ENCODE results near the gene SRSF2. TPM values are rescaled to one million over a fixed set of nuclear protein-coding genes. Genes with fewer than 3 reads are reported as not detected.
"Not testable (repeated sequence)": the region's sequence is repeated elsewhere in the genome, so short reads cannot be mapped to it uniquely, and the experiment has no call there.

The SRSF2 gene
- polyA plus RNA-seq, 2 of the 4 experiments (the other 2 are of a cell fraction) = 338 to 412 TPM

DNA sequence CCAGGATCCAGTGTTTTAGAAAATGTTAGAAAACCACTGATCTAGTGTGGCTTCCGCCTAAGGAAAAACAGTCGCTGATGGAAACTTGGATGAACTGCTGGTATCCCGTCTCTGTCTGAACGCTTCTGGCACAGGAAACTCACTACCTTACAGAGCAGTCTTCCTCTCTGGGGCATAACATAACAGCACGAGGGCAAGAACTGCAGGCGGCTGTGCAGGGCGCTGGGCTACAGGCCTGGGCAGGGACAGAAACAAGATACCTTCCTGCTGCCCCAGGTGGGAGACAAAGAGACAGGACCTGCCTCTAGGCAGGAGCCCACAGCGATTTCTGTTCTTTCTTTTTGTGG, 36.9 kb downstream of the SRSF2 start:
- TF ChIP-seq, protein P1, sequence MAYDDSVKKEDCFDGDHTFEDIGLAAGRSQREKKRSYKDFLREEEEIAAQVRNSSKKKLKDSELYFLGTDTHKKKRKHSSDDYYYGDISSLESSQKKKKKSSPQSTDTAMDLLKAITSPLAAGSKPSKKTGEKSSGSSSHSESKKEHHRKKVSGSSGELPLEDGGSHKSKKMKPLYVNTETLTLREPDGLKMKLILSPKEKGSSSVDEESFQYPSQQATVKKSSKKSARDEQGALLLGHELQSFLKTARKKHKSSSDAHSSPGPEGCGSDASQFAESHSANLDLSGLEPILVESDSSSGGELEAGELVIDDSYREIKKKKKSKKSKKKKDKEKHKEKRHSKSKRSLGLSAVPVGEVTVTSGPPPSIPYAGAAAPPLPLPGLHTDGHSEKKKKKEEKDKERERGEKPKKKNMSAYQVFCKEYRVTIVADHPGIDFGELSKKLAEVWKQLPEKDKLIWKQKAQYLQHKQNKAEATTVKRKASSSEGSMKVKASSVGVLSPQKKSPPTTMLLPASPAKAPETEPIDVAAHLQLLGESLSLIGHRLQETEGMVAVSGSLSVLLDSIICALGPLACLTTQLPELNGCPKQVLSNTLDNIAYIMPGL (CRISPR knock-in tag; IDR thresholded peaks at IDR 0.05; ENCODE audit: borderline replicate concordance) = no peak
- no peak for TF ChIP-seq FOSB (CRISPR knock-in tag; IDR thresholded peaks at IDR 0.05)
- TF ChIP-seq TP53 (CRISPR knock-in tag; IDR thresholded peaks at IDR 0.05) = no peak
- TF ChIP-seq HOXB5 (CRISPR knock-in tag; IDR thresholded peaks at IDR 0.05) = no peak
- no peak for TF ChIP-seq RAD21 (conservative IDR thresholded peaks at IDR 0.05 in 1 of 2, IDR thresholded peaks at IDR 0.05 in 1 of 2)
- no peak for TF ChIP-seq KDM1A (IDR thresholded peaks at IDR 0.05; ENCODE audit: low read depth)
- no peak for TF ChIP-seq ATOH8 (CRISPR knock-in tag; IDR thresholded peaks at IDR 0.05; ENCODE audit: low read depth)
- no peak for TF ChIP-seq ELK1 (IDR thresholded peaks at IDR 0.05; ENCODE audit: low read depth, low read length)
- TF ChIP-seq, protein P2, sequence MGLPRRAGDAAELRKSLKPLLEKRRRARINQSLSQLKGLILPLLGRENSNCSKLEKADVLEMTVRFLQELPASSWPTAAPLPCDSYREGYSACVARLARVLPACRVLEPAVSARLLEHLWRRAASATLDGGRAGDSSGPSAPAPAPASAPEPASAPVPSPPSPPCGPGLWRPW (IDR thresholded peaks at IDR 0.05) = no peak
- no peak for TF ChIP-seq HDAC2 (IDR thresholded peaks at IDR 0.05)
- CTCF ChIA-PET = interaction anchor here (20.1 kb wide), 1 partner anchor 14 kb away, joined by 456 read pairs; the partner anchor contains the start of genes JMJD6, METTL23 and MXRA7
- POLR2A ChIA-PET = no interaction called here
- Histone ChIP-seq H3K4me1 (no peaks in the 10 kb centered on the region), H3K4me2 (no peak overlapping the region), H3K9me3 (no peaks in the 10 kb centered on the region), H3K27ac (no peak overlapping the region), H3K4me3 (no peak overlapping the region)
- FAIRE-seq (no peak), DNase-seq (ENCODE audit: low read depth in 1 of 2, low spot score in 1 of 2) (no peak), ATAC-seq (no peak)
- WGBS (ENCODE audit: missing lambda C conversion rate) = 92% methylated on average over 8 of the region's 8 CpGs

DNA sequence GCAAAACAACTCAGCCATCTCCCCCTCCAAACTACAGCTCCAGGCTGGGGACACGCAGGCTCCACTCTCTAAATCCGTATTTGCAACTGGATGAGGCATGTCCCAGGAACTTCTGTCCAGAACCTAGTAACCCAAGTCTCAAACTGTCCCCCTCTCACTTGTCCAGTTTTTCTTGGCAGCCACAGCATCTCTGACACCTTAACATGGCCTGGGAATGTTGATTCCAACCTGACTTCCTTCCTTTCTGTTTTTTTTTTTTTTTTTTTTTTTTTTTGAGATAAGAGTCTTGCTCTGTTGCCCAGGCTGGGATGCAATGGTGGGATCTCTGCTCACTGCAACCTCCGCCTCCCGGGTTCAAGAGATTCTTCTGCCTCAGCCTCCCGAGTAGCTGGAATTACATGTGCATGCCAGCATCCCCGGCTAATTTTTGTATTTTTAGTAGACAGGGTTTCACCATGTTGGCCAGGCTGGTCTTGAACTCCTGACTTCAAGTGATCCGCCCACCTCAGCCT, 38.6 kb downstream of the SRSF2 start:
- not testable (repeated sequence) for FAIRE-seq, ATAC-seq
- WGBS (ENCODE audit: missing lambda C conversion rate) = 80% methylated on average over 7 of the region's 7 CpGs

GRCh38 chr17:76697702-76698465, 39.2 kb downstream of the SRSF2 start:
- H3K27ac ChIP-seq = no peak overlapping the region
- TF ChIP-seq ZFP36 (IDR thresholded peaks at IDR 0.05; ENCODE audit: borderline replicate concordance, partially characterized antibody) (no peak), HEYL (CRISPR knock-in tag; IDR thresholded peaks at IDR 0.05) (no peak), HOXB13 (CRISPR knock-in tag; IDR thresholded peaks at IDR 0.05; ENCODE audit: low read depth) (no peak), FOSB (CRISPR knock-in tag; IDR thresholded peaks at IDR 0.05) (no peak), MYC (IDR thresholded peaks at IDR 0.05; ENCODE audit: borderline replicate concordance, low read length) (no peak), EHF (CRISPR knock-in tag; IDR thresholded peaks at IDR 0.05) (no peak), NPAS2 (CRISPR knock-in tag; IDR thresholded peaks at IDR 0.05; ENCODE audit: borderline replicate concordance) (no peak), CHD2 (IDR thresholded peaks at IDR 0.05; ENCODE audit: low read length, partially characterized antibody) (no peak), NR3C1 (IDR thresholded peaks at IDR 0.05) (no peak), HOXB5 (CRISPR knock-in tag; IDR thresholded peaks at IDR 0.05) (no peak), SREBF2 (IDR thresholded peaks at IDR 0.05) (no peak)
- TF ChIP-seq, protein P3, sequence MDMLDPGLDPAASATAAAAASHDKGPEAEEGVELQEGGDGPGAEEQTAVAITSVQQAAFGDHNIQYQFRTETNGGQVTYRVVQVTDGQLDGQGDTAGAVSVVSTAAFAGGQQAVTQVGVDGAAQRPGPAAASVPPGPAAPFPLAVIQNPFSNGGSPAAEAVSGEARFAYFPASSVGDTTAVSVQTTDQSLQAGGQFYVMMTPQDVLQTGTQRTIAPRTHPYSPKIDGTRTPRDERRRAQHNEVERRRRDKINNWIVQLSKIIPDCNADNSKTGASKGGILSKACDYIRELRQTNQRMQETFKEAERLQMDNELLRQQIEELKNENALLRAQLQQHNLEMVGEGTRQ (IDR thresholded peaks at IDR 0.05) = no peak
- TF ChIP-seq, protein P4, sequence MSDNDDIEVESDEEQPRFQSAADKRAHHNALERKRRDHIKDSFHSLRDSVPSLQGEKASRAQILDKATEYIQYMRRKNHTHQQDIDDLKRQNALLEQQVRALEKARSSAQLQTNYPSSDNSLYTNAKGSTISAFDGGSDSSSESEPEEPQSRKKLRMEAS (IDR thresholded peaks at IDR 0.05) = no peak
- TF ChIP-seq, protein P1 (CRISPR knock-in tag; IDR thresholded peaks at IDR 0.05; ENCODE audit: borderline replicate concordance) = no peak
- H3K4me1 ChIP-seq = no peaks in the 10 kb centered on the region
- WGBS (ENCODE audit: missing lambda C conversion rate) = 89% methylated on average over 13 of the region's 17 CpGs
- DNase-seq (ENCODE audit: low read depth in 1 of 2, low spot score in 1 of 2) = no peak
- ChIA-PET POLR2A (interaction anchor here (1.2 kb wide), 1 partner anchor 9 kb away, joined by 4 read pairs; no protein-coding TSS in a partner anchor), CTCF (interaction anchor here (0.6 to 20.1 kb wide), 8 partner anchors 14 to 202 kb away, joined by 3 to 456 read pairs (median 4); partner anchors contain the start of genes JMJD6, METTL23 and MXRA7)
- H3K4me3 ChIP-seq = no peak overlapping the region
- no peaks in the 10 kb centered on the region for H3K9me3 ChIP-seq
- H3K4me2 ChIP-seq = no peak overlapping the region
- FAIRE-seq = no peak
- ATAC-seq = no peak

More for the DNA sequence above, 38.6 kb downstream of the SRSF2 start:
- not testable (repeated sequence) for H3K9me3 ChIP-seq; H3K27ac ChIP-seq; H3K4me1 ChIP-seq; DNase-seq (ENCODE audit: low read depth in 1 of 2, low spot score in 1 of 2); H3K4me3 ChIP-seq; H3K4me2 ChIP-seq
- CTCF ChIA-PET = interaction anchor here (0.9 to 20.1 kb wide), 3 partner anchors 15 to 141 kb away, joined by 3 to 456 read pairs (median 78); partner anchors contain the start of genes JMJD6, METTL23 and MXRA7
- POLR2A ChIA-PET = interaction anchor here (1.2 kb wide), 1 partner anchor 10 kb away, joined by 4 read pairs; no protein-coding TSS in a partner anchor
